Brain microvascular endothelial cell (primary cell): ENCODE results near the gene VILL.

ENCODE experiments used
- DNase-seq: peaks from one replicate; pipeline ENCODE4 v3.0.0-alpha.2; 2020
- H3K27ac ChIP-seq: fragments of 250-450 bp; sonication (Bioruptor Pico); 2 replicates; pipeline ENCODE4 v1.5.1; 2020; ENCODE audit warnings: mild to moderate bottlenecking, moderate library complexity
- H3K27me3 ChIP-seq: fragments of 250-450 bp; sonication (Bioruptor Pico); replicated peaks from 2 replicates; pipeline ENCODE4 v1.5.1; 2020; ENCODE audit warnings: mild to moderate bottlenecking
- H3K36me3 ChIP-seq: fragments of 250-450 bp; sonication (Bioruptor Pico); replicated peaks from 2 replicates; pipeline ENCODE4 v1.5.1; 2020; ENCODE audit warnings: mild to moderate bottlenecking
- H3K4me3 ChIP-seq: 2 replicates; pipeline ENCODE4 v1.5.1; 2011; ENCODE audit warnings: low read depth, mild to moderate bottlenecking, control low read depth, low read length, moderate library complexity
- in situ Hi-C: cut with HindIII; loops from 2 replicates; pipeline ENCODE4 v1.10.0; 2017; ENCODE audit warnings: low sequenced_read_pairs, low pct_ligation_motif_present
- TF ChIP-seq, protein P1 (sequence below): IDR thresholded peaks from 2 replicates; pipeline ENCODE4 v1.5.1; 2011; ENCODE audit warnings: low read depth, mild to moderate bottlenecking, moderate library complexity, low read length, control low read depth, inconsistent platforms; ENCODE audit errors: missing control alignments

VILL gene

DNA sequence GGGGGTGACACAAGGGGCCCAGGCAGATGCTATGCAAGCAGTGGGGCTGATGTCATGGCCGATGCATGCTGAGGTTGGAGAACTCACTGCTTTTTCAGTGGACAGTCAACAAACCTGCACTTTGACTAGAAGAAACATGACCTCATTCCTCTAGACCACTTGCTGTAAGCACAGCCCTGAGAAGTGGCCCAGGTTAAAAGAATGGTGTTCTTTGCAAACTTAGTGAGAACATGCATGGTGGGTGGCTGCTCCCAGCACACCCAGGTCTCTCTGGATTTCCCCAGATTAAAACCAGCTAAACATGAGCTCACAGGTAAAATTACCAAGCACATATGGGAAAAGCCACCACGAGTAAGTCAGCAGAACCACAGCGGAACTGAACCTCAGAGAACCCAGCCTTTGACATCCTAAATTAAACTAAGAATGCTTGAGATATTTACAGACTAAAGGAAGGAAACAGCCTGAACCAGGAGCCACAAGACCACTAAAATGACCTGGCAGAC is 64.0 kb downstream of the VILL start:
- no peak overlapping the region for H3K4me3 ChIP-seq
- H3K27ac ChIP-seq: no peak overlapping the region
- in situ Hi-C loops: no loop called here
- DNase-seq: no peak
- H3K27me3 ChIP-seq: no peaks in the 10 kb centered on the region
- TF ChIP-seq, protein P1, sequence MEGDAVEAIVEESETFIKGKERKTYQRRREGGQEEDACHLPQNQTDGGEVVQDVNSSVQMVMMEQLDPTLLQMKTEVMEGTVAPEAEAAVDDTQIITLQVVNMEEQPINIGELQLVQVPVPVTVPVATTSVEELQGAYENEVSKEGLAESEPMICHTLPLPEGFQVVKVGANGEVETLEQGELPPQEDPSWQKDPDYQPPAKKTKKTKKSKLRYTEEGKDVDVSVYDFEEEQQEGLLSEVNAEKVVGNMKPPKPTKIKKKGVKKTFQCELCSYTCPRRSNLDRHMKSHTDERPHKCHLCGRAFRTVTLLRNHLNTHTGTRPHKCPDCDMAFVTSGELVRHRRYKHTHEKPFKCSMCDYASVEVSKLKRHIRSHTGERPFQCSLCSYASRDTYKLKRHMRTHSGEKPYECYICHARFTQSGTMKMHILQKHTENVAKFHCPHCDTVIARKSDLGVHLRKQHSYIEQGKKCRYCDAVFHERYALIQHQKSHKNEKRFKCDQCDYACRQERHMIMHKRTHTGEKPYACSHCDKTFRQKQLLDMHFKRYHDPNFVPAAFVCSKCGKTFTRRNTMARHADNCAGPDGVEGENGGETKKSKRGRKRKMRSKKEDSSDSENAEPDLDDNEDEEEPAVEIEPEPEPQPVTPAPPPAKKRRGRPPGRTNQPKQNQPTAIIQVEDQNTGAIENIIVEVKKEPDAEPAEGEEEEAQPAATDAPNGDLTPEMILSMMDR: no peak
- no peaks in the 10 kb centered on the region for H3K36me3 ChIP-seq
